HG03457 (cell line): ENCODE results near the gene KATNA1.
A peak's percentile ranks its signal among the peaks of the same experiment; 100 is the strongest.

Source experiments
- ATAC-seq: cut with Tn5 transposase; IDR thresholded peaks from one replicate; pipeline ENCODE4 v1.9.1; 2021; ENCODE audit warnings: moderate number of reproducible peaks; ENCODE audit not compliant: unreplicated experiment

KATNA1 gene

DNA sequence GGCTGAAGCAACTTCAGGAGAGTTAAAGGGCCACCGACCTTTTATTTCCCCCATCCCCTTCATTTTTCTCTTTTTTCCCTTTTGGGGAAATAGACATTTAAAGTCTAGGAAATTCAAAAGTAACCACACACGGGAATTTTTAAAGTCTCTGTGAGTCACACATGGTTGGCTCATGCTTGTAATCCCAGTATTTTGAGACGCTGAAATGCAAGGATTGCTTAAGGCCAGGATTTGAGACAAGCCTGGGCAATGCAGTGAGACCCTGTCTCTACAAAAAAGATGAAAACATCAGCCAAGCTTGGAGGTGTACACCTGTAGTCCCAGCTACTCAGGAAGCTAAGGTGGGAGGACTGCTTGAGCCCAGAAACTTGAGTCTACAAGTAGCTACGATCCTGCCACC lies 34.2 kb downstream of the KATNA1 start:
- ATAC-seq, result no peak

DNA sequence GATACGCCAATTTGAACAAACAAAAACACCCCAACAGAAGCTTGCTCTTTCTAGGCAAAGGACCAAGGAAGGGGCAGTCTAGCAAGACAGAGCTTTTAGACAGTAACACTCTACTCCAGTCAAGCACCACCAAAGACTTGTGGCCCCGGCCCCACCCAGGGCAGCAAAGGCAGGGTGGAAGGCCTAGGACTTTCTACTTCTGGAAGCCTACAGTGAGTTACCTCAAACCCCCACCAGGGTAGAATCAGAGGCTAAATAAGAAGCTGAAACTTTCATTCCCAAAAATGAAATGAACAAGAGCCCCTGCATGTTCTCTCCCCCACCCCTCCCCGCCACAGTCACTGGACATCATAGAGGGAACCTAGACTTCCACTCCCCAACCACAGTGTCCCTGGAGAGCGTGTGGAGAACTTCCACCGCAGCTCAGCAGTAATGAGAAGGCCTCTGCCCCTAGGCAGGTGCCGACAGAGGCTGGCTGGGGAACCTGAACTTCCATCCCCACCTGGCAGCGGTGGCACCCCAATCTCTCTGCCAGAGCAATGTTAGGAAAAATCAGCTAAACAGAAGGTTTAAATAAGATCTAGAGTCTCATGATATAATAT lies 40.0 kb downstream of the KATNA1 start:
- ATAC-seq, result no peak

DNA sequence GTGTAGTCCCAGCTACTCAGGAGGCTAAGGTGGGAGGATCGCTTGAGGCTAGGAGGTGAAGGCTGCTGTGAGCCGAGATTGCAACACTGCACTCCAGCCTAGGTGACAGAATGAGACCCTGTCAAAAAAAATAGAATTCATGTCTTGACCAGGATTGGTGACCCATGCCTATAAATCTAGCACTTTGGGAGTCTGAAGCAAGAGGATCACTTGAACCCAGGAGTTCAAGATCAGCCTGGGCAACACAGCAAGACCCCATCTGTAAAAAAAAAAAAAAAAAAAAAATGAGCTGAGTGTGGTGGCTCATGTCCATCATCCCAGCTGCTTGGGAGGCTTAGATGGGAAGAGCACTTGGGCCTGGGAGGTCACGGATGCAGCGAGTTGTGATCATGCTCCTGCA lies 48.0 kb downstream of the KATNA1 start:
- no peak for ATAC-seq

DNA sequence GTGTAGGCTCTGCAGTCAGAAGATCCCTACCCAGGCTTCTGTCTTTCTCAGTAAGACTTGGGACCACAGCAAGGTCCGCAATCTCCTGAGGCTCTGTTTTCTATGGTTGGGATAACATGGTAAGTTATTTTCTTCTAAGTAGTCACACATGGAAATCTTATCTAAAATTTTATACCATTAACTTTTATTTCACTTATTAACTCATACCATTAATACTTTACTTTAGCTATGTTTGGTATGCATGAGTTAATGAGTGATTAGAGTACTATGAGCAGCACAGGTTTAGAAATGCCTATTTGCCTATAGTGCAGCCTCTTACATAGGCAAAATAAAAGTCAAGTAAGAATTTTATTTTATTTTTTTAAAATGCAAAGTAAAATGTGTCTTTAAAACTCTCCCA lies 55.1 kb downstream of the KATNA1 start:
- ATAC-seq, result no peak

DNA sequence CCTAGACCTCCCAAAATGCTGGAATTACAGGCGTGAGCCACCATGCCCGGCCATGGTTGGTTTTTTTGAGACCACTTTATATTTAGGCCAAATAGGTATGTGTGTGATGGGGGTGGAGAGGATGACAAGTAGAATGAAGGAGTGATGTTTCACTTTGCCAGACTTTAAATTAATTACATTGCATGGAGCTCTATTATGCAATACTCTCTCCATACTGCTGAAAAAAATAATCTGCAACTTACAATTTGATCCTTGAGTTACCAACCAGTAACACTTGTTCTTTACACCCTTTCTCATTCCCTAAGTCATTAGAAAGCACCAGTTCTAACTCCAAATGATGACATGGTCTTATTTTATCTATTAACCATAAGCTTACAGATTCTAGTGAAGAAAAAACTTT lies 55.5 kb downstream of the KATNA1 start:
- no peak for ATAC-seq

DNA sequence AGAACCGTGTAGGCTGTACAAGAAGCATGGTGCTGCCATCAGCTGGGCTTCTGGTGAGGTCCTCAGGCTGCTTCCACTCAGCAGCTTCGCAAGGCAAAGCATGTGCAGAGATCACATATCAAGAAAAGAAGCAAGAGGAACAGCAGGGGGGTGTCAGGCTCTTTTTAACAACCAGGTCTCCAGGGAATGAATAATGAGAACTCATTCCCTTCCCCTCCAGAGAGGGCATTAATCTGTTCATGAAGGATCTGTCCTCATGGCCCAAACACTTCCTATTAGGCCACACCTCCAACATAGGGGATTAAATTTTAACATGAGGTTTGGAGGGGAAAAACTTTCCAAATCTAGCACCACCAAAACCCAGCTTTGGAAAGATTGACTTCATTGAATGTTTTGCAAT lies 62.4 kb downstream of the KATNA1 start:
- ATAC-seq, result no peak

DNA sequence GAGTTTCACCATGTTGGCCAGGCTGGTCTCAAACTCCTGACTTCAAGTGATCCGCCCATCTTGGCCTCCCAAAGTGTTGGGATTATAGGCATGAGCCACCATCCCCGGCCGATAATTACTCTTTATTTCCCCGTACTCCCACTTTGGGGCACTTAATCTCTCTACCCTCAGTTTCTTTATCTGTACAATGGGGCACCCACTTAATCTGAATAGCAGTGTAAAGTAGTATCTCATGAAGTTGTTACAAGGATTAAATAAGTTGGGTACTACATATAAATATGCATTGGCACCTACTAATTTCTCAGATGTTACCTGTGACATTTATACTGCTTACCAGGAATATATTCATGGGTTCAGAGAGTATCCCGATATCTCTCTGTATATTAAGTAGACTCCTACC lies 67.2 kb downstream of the KATNA1 start:
- no peak for ATAC-seq

DNA sequence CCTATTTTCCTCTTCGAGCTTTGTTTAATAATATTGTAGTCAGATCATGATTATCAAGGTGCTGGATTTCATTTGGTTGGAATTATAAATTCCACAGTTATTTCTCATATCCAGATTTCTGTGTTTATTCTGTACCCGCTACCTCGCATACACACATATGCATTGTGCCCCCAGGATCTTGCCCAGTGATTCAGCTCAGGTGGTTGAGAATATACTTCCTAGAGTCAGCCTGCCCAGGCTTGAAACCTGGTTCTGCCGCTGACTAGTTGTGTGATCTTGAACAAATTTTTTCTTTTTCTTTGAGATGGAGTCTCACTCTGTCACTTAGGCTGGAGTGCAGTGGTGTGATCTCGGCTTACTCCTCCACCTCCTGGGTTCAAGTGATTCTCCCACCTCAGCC lies 67.6 kb downstream of the KATNA1 start:
- no peak for ATAC-seq

DNA sequence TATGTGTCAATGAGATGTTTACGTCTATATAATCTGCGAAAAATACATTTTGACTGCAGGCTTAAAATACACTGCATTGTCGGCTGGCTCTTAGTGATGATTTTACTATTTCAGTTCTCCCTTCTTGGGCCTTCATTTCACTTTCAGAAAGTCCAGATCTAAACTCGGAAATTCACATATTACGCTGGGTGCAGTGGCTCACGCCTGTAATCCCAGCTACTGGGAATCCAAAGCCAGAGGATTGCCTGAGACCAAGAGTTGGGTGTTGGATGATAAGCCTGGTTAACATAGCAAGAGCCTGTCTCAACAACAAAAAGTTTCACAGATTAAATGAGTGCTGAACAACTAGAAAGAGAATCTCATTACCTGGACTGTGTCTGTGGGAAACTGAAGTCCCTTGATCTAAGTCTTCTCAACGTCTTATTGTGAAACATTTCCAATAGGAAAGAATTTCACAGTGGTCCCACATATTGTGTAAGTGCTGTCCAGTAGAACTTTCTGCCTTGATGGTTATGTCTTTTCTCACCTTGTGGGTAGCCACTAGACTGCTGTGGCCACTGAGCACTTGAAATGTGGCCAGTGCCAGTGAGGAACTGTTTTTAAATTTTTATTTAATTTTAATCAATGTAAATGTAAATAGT lies 80.4 kb downstream of the KATNA1 start:
- ATAC-seq, result no peak

DNA sequence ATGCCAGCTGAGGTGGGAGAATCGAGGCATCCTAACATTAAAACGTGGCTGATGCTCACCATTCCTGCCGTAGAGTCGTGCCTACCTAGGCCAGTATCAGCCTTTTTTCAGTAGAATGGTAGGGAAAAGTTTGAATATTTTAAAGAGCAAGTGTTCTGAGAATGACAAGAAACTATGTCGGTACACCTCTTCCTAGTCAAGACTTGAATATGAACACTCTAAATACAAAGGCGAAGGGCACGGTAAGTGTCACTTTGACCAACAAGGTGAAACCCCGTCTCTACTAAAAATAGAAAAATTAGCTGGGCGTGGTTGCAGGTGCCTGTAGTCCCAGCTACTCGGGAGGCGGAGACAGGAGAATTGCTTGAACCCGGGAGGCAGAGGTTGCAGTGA lies 81.3 kb downstream of the KATNA1 start:
- ATAC-seq, result no peak

DNA sequence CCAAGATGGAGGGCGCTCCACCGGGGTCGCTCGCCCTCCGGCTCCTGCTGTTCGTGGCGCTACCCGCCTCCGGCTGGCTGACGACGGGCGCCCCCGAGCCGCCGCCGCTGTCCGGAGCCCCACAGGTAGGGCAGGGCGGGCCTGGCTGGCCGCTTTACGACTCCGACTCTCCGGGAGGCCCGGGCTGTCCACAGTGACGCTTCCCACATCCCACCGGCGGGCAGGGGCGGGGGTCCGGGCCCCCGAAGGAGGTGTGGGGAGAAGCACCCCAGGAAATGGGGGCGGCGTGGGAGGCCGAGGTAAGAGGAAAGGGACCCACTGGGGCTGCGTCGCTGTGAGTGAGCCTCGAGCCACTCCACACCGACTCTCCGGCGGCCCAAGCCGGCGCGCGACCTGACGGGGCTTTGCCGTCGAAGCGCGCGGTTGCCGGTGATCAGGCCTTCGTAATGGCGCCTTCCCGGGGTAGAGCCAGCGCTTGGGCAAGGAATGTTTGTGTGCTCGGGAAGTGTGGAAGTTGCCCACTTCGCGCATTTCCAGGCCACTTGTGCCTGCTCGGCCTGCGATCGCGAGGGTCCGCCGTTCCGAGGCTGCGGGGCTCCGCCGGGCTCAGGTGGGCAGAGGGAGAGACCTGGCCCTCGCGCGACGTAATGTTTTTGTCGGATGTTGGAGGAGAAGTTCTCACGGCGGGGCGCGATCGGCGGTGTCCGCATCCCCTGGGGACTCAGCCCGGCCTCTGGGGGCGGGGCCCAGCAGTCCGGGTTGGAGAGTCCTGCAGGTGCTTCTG lies 81.9 kb downstream of the KATNA1 start:
- ATAC-seq, result no peak

DNA sequence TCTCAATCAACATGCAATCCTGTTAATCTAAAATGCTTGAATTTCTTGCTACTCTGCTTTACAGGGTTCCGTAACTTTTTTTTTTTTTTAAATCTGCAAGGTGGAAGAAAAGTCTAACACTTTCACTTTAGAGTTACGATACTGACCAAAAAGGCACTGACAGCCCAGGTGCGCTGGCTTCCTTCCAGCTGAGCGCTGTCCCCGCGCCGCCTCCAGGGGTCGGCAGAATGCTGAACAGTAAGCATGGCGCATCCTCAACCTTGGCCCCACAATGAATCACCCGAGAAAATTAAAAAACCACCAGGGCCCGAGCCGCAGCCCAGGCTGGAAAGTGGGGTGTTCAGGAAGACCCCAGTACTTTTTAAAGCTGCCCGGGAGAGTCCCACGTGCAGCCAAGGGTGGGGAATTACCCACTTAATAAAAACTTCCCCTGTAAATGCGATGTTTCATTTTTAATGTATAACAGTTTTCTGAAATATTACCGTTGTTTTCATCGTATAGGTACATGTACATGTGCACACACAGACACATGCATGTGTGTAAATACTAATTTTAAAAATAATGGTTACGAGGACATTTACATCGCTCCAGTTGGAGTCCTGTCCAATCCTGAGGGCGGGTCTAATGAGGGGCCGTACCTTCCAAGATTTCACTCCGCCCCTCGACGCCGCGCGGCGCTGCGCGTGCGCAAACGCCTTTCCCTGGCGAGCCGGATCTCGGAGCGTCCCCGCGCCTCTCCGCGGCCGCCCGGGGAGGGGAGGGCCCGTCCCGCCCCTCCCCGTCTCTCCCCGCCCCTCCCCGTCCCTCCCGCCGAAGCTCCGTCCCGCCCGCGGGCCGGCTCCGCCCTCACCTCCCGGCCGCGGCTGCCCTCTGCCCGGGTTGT lies 82.7 kb downstream of the KATNA1 start, which contains the start of gene GINM1:
TSS of gene GINM1 (plus strand) at position 849 of the 883 bp plus-strand sequence. CDS start 40 bp downstream, outside the sequence.
- peak; percentile 81 for ATAC-seq

DNA sequence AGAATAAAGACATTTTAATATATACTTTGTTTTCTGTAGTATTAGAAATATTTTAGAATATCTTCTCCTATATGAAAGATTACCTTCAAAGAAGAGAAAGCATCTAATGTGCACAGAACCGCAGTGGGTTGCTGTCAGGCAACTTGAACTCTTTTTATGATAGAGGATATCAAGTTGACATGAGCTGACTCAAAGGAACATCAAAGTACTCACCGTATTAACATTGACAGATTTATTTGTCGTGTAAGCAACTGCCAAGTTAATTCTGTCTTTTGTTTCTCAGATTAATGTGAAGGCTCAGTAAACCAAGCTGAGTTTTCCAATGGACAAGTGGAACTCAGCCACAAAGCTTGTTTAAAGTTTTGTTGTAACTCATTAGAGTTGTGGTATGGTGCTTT lies 84.6 kb downstream of the KATNA1 start:
- no peak for ATAC-seq

DNA sequence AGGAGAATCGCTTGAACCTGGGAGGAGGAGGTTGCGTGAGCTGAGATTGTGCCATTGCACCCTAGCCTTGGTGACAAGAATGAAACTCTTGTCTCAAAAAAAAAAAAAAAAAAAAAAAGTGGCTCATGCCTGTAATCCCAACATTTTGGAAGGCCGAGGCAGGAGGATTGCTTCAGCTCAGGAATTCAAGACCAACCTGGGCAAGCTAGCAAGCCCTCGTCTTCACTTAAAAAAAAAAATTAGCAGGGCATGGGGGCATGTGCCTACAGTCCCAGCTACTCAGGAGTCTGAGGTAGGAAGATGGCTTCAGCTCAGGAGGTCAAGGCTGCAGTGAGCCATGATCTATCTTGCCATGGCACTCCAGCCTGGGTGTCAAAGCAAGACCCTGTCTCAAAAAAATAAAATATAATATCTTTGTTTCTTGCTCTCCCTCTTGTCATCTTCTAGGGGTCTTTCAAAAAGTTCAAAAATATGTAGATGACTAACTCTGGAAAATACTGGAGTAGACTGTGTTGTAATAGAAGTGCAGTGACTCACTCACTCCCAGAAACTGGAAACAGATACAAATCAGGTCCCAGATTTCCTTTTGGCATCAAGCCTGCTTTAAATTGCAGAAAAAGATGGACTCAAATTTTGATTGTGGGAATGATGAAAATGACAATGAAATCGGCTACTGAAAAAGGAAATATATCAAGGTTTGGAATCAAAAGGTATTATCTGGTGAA lies 85.1 kb downstream of the KATNA1 start:
- no peak for ATAC-seq

DNA sequence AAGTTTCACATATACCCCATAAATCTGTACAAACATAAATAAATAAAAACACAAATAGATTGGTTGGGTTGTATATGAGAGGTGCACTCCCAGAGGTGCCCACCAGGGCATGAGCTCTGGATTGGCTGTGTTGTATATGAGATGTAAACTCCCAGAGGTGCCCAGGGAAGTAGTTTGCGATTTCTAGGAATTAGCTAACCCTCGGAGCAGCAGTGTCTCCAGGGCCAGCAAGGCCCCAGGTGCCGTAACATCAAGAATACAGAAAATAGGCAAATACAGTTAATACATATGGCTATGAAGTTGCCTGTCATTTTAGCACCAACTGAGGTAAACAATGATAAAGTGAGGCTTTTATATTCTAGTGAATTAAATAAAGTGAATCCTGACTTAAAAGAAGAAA lies 87.8 kb downstream of the KATNA1 start:
- ATAC-seq, result no peak

DNA sequence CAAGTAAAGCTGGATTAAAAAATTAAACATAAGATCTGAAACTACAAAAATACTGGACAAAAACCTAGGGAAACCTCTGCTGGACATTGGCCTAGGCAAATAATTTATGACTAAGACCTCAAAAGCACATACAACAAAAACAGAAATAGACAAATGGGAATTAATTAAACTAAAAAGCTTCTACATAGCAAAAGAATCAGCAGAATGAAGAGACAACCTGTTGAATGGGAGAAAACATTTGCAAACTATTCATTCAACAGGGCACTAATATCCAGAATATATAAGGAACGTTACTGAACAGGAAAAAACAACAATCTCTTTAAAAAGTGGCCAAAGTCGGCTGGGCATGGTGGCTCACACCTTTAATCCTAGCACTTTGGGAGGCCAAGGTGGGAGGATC lies 89.1 kb downstream of the KATNA1 start:
- ATAC-seq, result no peak

DNA sequence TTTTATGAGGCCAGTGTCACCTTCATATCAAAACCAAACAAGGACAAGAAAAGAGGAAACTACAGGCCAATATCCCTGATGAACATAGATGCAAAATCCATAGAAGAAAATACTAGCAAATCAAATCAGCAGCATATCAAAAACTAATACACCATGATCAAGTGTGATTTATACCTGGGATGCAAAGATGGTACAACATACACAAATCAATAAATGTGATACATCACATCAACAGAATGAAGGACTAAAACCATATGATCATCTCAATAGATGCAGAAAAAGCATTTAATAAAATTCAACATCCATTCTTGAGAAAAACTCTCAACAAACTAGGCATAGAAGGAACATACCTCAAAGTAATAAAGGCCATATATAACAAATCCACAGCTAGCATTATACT lies 90.5 kb downstream of the KATNA1 start:
- no peak for ATAC-seq

DNA sequence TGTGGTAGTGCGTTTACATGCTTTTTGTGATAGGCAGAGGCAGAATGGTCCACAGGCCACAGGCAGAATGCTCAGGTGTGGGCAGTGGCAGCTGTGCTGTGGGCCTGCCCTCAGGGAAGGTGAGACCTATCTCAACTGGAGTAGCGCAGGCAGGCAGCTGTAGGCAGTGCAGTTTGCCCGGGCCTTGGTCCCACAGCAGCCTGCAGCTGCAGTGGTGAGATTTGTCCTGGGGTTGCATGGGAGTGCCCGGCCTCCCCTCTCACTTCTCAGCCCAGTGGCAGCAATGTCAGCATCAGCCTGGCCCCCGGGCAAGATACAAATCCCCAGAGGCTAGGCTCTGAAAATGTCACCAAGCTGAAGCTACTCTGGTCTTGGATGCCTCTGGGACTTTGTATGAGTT lies 96.6 kb downstream of the KATNA1 start:
- ATAC-seq, result no peak

DNA sequence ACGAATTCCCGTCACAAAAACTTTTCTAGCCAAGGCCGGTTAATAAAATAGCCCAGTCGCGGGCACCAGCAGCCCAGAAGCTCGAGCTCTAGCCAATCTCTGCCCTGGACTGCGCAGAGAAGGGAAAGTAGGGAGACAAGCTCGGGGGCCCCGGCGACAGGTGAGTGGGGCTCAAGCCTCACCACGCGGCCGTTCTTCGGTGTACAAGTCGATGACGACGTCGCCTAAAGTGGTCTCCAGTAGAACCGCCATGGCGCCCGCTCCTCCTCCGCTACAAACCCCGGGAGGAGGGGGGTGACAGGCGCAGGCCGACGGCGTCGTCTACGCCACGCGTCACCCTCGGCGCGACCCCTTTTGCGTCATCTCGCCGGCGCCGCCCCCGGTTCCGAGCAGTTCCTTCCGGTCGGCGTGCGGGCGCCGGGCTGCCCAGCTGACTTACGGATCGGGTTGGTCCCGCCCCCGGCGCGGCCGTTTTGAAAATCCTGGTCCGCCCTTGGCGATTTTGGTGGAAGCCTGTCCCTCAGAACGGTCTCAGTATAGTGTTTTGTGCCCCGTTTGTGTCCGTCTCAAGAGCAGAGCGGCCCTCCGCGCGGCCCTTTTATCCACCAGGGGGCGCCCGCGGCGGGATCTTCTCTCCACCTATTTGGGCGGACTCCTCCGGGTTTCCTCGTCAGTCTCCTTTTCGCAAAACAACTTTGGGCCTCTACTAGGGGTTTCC lies 102.6 kb downstream of the KATNA1 start, which contains the start of gene PPIL4:
TSS of gene PPIL4 (minus strand) at position 290 of the 718 bp plus-strand sequence. CDS start at position 252, 38 bp downstream.
- peak; percentile 80 for ATAC-seq

DNA sequence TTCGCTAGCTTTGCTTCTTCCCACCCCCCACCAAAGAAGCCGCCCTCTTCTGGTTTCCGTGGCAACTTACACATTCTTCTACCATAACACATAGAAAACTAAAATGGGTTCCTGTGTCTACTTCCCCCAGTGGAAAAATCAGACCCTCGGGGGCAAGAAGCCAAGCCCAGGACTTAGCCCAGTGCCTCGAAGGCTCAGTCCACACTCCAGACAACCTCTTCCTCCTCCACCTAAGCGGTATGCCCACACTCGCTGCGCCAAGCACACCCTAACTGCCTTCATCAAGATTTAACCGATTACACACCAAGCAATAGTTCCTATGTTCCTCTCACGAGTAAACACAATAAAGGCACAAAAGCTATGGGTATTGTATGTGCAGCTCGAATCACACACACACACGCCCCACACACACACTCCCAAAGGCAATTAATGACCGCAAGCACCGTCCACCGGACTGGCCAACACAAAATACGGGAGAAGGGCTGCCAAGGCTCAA lies 103.2 kb downstream of the KATNA1 start:
- no peak for ATAC-seq
